K562 (cell line): Measurements from ENCODE around the gene ACBD4. TPM values are rescaled to one million over a fixed set of nuclear protein-coding genes. Genes with fewer than 3 reads are reported as not detected.

ENCODE experiments used
- ATAC-seq: fragments of 200-7000 bp; cut with Tn5 transposase; 3 replicates; pipeline ENCODE4 v1.9.1; 2020; ENCODE audit warnings: moderate library complexity
- BruUV-seq: library from RNA; stranded (reverse); fragments of 400-500 nt; replicated peaks from 2 replicates; lab custom pipeline; 2021; lab: Mats Ljungman, UMichigan
- CTCF ChIA-PET: fragments of 300-600 bp; formaldehyde crosslinking; extraction: SDS; loops from one replicate; lab custom pipeline; 2021; ENCODE audit warnings: low intra/inter-chr PET ratio; lab: Yijun Ruan, JAX
- POLR2A ChIA-PET: fragments of 300-600, 350-650 bp; sonication (Branson Sonifier 250); formaldehyde crosslinking; extraction: SDS; loops from one replicate; lab custom pipeline; 2021; ENCODE audit warnings: antibody characterized with exemption, inconsistent platforms; lab: Yijun Ruan, JAX
- DNase-seq, 4 experiments: peaks; one replicate each; pipeline versions ENCODE4 v3.0.0 to v3.0.0-alpha.2; 2011 to 2018; ENCODE audit warnings: low spot score in 3 of 4, mixed read lengths in 3 of 4; ENCODE audit errors: extremely low read depth in 1 of 4
- FAIRE-seq: peaks from 2 replicates; lab custom pipeline; 2011; peaks lifted over from hg19 to GRCh38; lab: Jason Lieb, UNC
- H2AFZ ChIP-seq: 2 replicates; pipeline ENCODE4 v1.6.0; 2011; ENCODE audit warnings: low read depth, low read length, control low read depth, inconsistent platforms
- H3K27ac ChIP-seq: fragments of 200-600 bp; 3 replicates; pipeline ENCODE4 v1.8.0; 2011; ENCODE audit warnings: low read depth, mild to moderate bottlenecking, control low read depth, inconsistent platforms, low read length, moderate library complexity, mixed read lengths; ENCODE audit errors: extremely low read depth
- H3K27me3 ChIP-seq, 2 experiments: fragments of 300-600 bp in 1 of 2; 2 replicates in 1 of 2; 3 replicates in 1 of 2; pipeline versions ENCODE4 v1.6.0 to v1.8.0; 2011; ENCODE audit warnings: inconsistent platforms in 2 of 2, low read length in 2 of 2, mild to moderate bottlenecking in 1 of 2, mixed read lengths in 1 of 2, moderate library complexity in 1 of 2; ENCODE audit not compliant: control insufficient read depth in 2 of 2, insufficient read depth in 2 of 2
- H3K36me3 ChIP-seq: fragments of 300-600 bp; 3 replicates; pipeline ENCODE4 v1.8.0; 2011; ENCODE audit warnings: mild to moderate bottlenecking, low read length, inconsistent platforms; ENCODE audit not compliant: control insufficient read depth, insufficient read depth
- H3K4me1 ChIP-seq, 2 experiments: fragments of 200-600 bp in 1 of 2; replicated peaks in 1 of 2; 2 replicates in 1 of 2; 3 replicates in 1 of 2; pipeline versions ENCODE4 v1.5.1 to v1.8.0; 2011; ENCODE audit warnings: inconsistent platforms in 2 of 2, low read length in 2 of 2, mild to moderate bottlenecking in 1 of 2, mixed read lengths in 1 of 2, moderate library complexity in 1 of 2; ENCODE audit not compliant: control insufficient read depth in 2 of 2, insufficient read depth in 2 of 2
- H3K4me2 ChIP-seq: 2 replicates; pipeline ENCODE4 v1.6.1; 2011; ENCODE audit warnings: low read length, control low read depth, inconsistent platforms, mixed read lengths; ENCODE audit not compliant: insufficient read depth
- H3K4me3 ChIP-seq: fragments of 200-600 bp; sonication (generic), shearing (Covaris generic); 2 replicates; pipeline ENCODE4 v1.5.1; 2016; ENCODE audit warnings: control low read depth, inconsistent platforms
- H3K79me2 ChIP-seq: fragments of 200-600 bp; 3 replicates; pipeline ENCODE4 v1.8.0; 2011; ENCODE audit warnings: low read length, inconsistent platforms; ENCODE audit not compliant: control insufficient read depth, insufficient read depth
- H3K9ac ChIP-seq, 2 experiments: 2 replicates each; pipeline versions ENCODE4 v1.6.0 to v1.6.1; 2011; ENCODE audit warnings: low read depth in 2 of 2, low read length in 2 of 2, control low read depth in 1 of 2, inconsistent platforms in 1 of 2, mild to moderate bottlenecking in 1 of 2, mixed read lengths in 1 of 2; ENCODE audit not compliant: insufficient read depth in 1 of 2
- H3K9me1 ChIP-seq: one replicate; pipeline ENCODE4 v1.6.0; 2011; ENCODE audit warnings: inconsistent platforms, mild to moderate bottlenecking, low read length, moderate library complexity; ENCODE audit not compliant: control insufficient read depth, insufficient read depth
- H3K9me3 ChIP-seq: replicated peaks from 2 replicates; pipeline ENCODE4 v1.5.1; 2011; ENCODE audit warnings: low read depth, low read length, inconsistent platforms; ENCODE audit not compliant: control insufficient read depth, insufficient read depth
- H4K20me1 ChIP-seq: replicated peaks from 2 replicates; pipeline ENCODE4 v1.6.1; 2011; ENCODE audit warnings: low read length, inconsistent platforms, mixed read lengths; ENCODE audit not compliant: control insufficient read depth, insufficient read depth
- ATF7 ChIP-seq: fragments of 450-650 bp; IDR thresholded peaks from 2 replicates; pipeline ENCODE4 v1.7.1; 2014; ENCODE audit warnings: mild to moderate bottlenecking, moderate library complexity
- BCOR ChIP-seq: fragments of 450-650 bp; IDR thresholded peaks from 2 replicates; pipeline ENCODE4 v1.6.1; 2016
- FOXA3 ChIP-seq, 2 experiments: fragments of 450-650 bp in 1 of 2; sonication (generic) in 1 of 2; formaldehyde crosslinking; IDR thresholded peaks in 1 of 2; conservative IDR thresholded peaks in 1 of 2; 2 replicates each; pipeline versions ENCODE4 v1.4.0 to v1.8.0; 2020 to 2022; ENCODE audit warnings: mild to moderate bottlenecking in 2 of 2, missing genetic modification reagents in 1 of 2
- KDM1A ChIP-seq, 2 experiments: fragments of 450-650 bp; IDR thresholded peaks; 2 replicates each; pipeline ENCODE4 v1.6.1; 2016; ENCODE audit warnings: mild to moderate bottlenecking in 2 of 2
- RBM25 ChIP-seq: fragments of 200-400 bp; formaldehyde crosslinking; IDR thresholded peaks from 2 replicates; pipeline ENCODE4 v1.6.1; 2018; ENCODE audit warnings: low read length, low read depth, moderate library complexity; ENCODE audit not compliant: severe bottlenecking
- ZFP36 ChIP-seq: fragments of 150-350 bp; IDR thresholded peaks from 2 replicates; pipeline ENCODE4 v1.6.1; 2018; ENCODE audit warnings: low read length, low read depth; ENCODE audit not compliant: partially characterized antibody
- WGBS: fragments of 100-300 bp; shearing (Covaris generic); methylation state at CpG from one replicate; pipeline ENCODE4 v1.1.6; 2016; ENCODE audit warnings: low coverage, mixed read lengths; ENCODE audit not compliant: insufficient coverage; ENCODE audit errors: missing lambda C conversion rate; 5-methylcytosine and 5-hydroxymethylcytosine counted together
- in situ Hi-C: fragments of 300-500 bp; cut with MboI; formaldehyde crosslinking; loops from 4 replicates; pipeline ENCODE4 v1.15.0; 2018; ENCODE audit warnings: inconsistent platforms, mixed read lengths
- intact Hi-C: fragments of 100-400 bp; cut with micrococcal nuclease; formaldehyde crosslinking; loops from 2 replicates; pipeline ENCODE4 v1.14.2; 2022
- polyA plus RNA-seq, 8 experiments: library from polyadenylated mRNA; depleted of rRNA in 4 of 8; stranded (reverse) in 5 of 8; unstranded in 3 of 8; fragments of >200 nt; fragmentation: Nextera tagmentation in 2 of 8; fragmentation: Illumina TruSeq in 1 of 8; extraction: Ambion mirVana in 2 of 8; extraction: Trizol in 1 of 8; gene quantifications; 2 replicates each; pipeline versions ENCODE4 v1.2.1 to v1.2.3, GENCODE V29; 2011 to 2014; ENCODE audit warnings: inconsistent platforms in 1 of 8, missing spikeins in 1 of 8
- total RNA-seq, 7 experiments: library from RNA; depleted of rRNA in 6 of 7; stranded (reverse); fragments of >200 nt in 6 of 7; fragmentation: Illumina TruSeq in 2 of 7; extraction: Trizol in 2 of 7; gene quantifications; 2 replicates each; pipeline versions ENCODE4 v1.2.1 to v1.2.3, GENCODE V29; 2011 to 2021; ENCODE audit warnings: low replicate concordance in 1 of 7
- TF ChIP-seq, protein P1 (sequence below): fragments of 250-450 bp; sonication (Bioruptor Pico); IDR thresholded peaks from 2 replicates; pipeline ENCODE4 v1.5.0; 2021; ENCODE audit warnings: mild to moderate bottlenecking, borderline replicate concordance

Gene ACBD4
- total and polyA plus RNA-seq, 9 of the 15 experiments (the other 6 are each of a cell fraction or from before 2014, with no cell fraction given) = 0.14 to 6.9 (median 4.6) TPM

DNA sequence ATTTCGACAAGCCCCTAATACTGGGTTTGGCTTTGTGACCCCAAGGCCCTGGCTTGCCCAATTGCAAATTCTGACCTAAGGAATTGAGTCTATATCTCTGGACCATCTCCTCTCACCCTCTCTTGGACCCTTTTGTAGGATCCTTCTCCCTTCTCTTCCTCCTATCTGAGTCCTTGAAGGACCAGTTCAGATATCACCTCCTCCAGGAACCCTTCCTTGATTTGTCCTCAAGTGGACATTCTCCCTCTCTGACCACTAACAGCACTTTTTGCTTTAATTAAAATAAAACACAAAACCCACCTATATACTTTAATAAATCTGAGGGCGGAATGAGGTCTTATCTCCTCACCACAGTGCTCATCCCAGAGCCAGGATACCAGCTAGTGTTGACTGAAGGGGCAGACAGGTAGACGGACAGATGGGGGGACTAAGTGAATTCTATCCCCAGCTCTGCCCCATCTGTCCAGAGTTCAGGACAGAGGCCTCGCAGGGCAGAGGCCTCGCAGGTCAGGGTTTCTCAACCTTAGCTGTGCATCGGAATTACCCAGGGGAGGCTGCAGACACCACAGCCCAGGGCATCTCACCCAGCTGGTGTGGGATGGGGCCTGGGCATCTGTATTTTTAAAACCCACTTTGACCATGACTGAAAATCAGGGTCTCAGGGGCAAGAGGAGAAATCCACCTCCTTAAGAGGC is 12.3 kb upstream of the ACBD4 start:
- no peak overlapping the region for H3K4me3 ChIP-seq
- H3K36me3 ChIP-seq = no peaks in the 10 kb centered on the region
- H3K4me2 ChIP-seq = no peak overlapping the region
- no peaks in the 10 kb centered on the region for H4K20me1 ChIP-seq
- H3K27me3 ChIP-seq = no peaks in the 10 kb centered on the region
- peaks cover 35 to 55% of the 10 kb centered on the region in 2 experiments for H3K4me1 ChIP-seq
- POLR2A ChIA-PET = interaction anchor here (0.6 to 1.2 kb wide), 3 partner anchors 8 to 78 kb away, joined by 3 to 5 read pairs (median 3); no protein-coding TSS in a partner anchor
- in situ Hi-C loops = no loop called here
- no peak overlapping the region for H3K9ac ChIP-seq
- H3K9me1 ChIP-seq = no peaks in the 10 kb centered on the region
- H2AFZ ChIP-seq = no peak overlapping the region
- TF ChIP-seq ZFP36 (peak; percentile 97), FOXA3 (CRISPR knock-in tag; conservative IDR thresholded peaks at IDR 0.05 in 1 of 2, IDR thresholded peaks at IDR 0.05 in 1 of 2) (peak in 1 of 2 experiments; percentile 40; a peak in 1 of 4 replicates), BCOR (peak; percentile 59; the same call in 1 of the 2 replicates), KDM1A (IDR thresholded peaks at IDR 0.05) (peak in 1 of 2 experiments; percentile 33; a peak in 1 of 4 replicates), RBM25 (peak; percentile 9), ATF7 (no peak)
- TF ChIP-seq, protein P1, sequence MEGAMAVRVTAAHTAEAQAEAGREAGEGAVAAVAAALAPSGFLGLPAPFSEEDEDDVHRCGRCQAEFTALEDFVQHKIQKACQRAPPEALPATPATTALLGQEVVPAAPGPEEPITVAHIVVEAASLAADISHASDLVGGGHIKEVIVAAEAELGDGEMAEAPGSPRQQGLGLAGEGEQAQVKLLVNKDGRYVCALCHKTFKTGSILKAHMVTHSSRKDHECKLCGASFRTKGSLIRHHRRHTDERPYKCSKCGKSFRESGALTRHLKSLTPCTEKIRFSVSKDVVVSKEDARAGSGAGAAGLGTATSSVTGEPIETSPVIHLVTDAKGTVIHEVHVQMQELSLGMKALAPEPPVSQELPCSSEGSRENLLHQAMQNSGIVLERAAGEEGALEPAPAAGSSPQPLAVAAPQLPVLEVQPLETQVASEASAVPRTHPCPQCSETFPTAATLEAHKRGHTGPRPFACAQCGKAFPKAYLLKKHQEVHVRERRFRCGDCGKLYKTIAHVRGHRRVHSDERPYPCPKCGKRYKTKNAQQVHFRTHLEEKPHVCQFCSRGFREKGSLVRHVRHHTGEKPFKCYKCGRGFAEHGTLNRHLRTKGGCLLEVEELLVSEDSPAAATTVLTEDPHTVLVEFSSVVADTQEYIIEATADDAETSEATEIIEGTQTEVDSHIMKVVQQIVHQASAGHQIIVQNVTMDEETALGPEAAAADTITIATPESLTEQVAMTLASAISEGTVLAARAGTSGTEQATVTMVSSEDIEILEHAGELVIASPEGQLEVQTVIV (CRISPR knock-in tag) = no peak
- 76% methylated on average over 6 of the region's 6 CpGs for WGBS
- intact Hi-C loops = loop anchor here (10.0 kb wide), 1 partner anchor 108 kb away; no protein-coding TSS in a partner anchor
- H3K9me3 ChIP-seq = no peaks in the 10 kb centered on the region
- CTCF ChIA-PET = no interaction called here
- FAIRE-seq (peak; percentile 32), DNase-seq (no peak), ATAC-seq (no peak)
- no peaks in the 10 kb centered on the region; the same call in 2 of the 3 replicates for H3K79me2 ChIP-seq
- BruUV-seq = no TSS peak
- peak overlapping the region; percentile 92; the same call in 2 of the 3 replicates for H3K27ac ChIP-seq
